Choroid plexus epithelial cell (primary cell): ENCODE results near the gene MMP25.

Source experiments
- DNase-seq: peaks from one replicate; pipeline ENCODE4 v3.0.0-alpha.2; 2010; ENCODE audit warnings: low read depth
- H3K4me3 ChIP-seq: 2 replicates; pipeline ENCODE4 v1.5.1; 2011; ENCODE audit warnings: low read depth, mild to moderate bottlenecking, control low read depth, low read length, moderate library complexity
- CTCF ChIP-seq: conservative IDR thresholded peaks from 2 replicates; pipeline ENCODE4 v1.5.1; 2011; ENCODE audit warnings: low read depth, mild to moderate bottlenecking, control low read depth, inconsistent platforms, low read length, moderate library complexity

Gene MMP25

GRCh38 chr16:3085868-3086595 is 39.7 kb downstream of the MMP25 start:
- DNase-seq = no peak
- no peak for TF ChIP-seq CTCF
- H3K4me3 ChIP-seq = no peak overlapping the region

GRCh38 chr16:3086596-3087242 is 40.4 kb downstream of the MMP25 start:
- H3K4me3 ChIP-seq = no peak overlapping the region
- no peak for TF ChIP-seq CTCF
- DNase-seq = no peak

- no peak overlapping the region for H3K4me3 ChIP-seq
These were observed 41.2 kb downstream of the MMP25 start for GRCh38 chr16:3087243-3088235.

GRCh38 chr16:3088450-3088849 is 42.1 kb downstream of the MMP25 start:
- no peak overlapping the region for H3K4me3 ChIP-seq
- DNase-seq = no peak
- no peak for TF ChIP-seq CTCF

More at GRCh38 chr16:3087243-3088235, 41.2 kb downstream of the MMP25 start:
- TF ChIP-seq CTCF = peak; percentile 32
- DNase-seq = no peak

- TF ChIP-seq CTCF = no peak
- DNase-seq = no peak
- H3K4me3 ChIP-seq = no peak overlapping the region
These were observed 42.8 kb downstream of the MMP25 start for GRCh38 chr16:3088925-3089716.

- H3K4me3 ChIP-seq = no peak overlapping the region
- no peak for TF ChIP-seq CTCF
- DNase-seq = no peak
These were observed 43.6 kb downstream of the MMP25 start for GRCh38 chr16:3089717-3090592.
